Panc1 (cell line): Measurements from ENCODE around the gene LRRC10B. TPM values are rescaled to one million over a fixed set of nuclear protein-coding genes. Genes with fewer than 3 reads are reported as not detected.

Experiments used
- ATAC-seq: fragments of 200-7000 bp; cut with Tn5 transposase; 2 replicates; pipeline ENCODE4 v1.9.1; 2020; ENCODE audit warnings: mild to moderate bottlenecking, moderate library complexity
- BruUV-seq: library from RNA; stranded (reverse); fragments of 400-500 nt; replicated peaks from 2 replicates; lab custom pipeline; 2021; lab: Mats Ljungman, UMichigan
- CTCF ChIA-PET: fragments of 300-600 bp; sonication (Branson Sonifier 250); formaldehyde crosslinking; loops from one replicate; lab custom pipeline; 2022; ENCODE audit warnings: antibody characterized with exemption; lab: Charles Lee
- POLR2A ChIA-PET: fragments of 300-600 bp; sonication (Branson Sonifier 250); formaldehyde crosslinking; loops from one replicate; lab custom pipeline; 2022; ENCODE audit warnings: antibody characterized with exemption; lab: Charles Lee
- DNase-seq: peaks from one replicate; pipeline ENCODE4 v3.0.0-alpha.2; 2010; ENCODE audit warnings: low read depth, low spot score
- H3K27ac ChIP-seq: 2 replicates; pipeline ENCODE4 v1.5.1; 2011; ENCODE audit warnings: mild to moderate bottlenecking, low read length, inconsistent platforms
- H3K27me3 ChIP-seq: fragments of 200-500 bp; sonication (Bioruptor generic); 2 replicates; pipeline ENCODE4 v1.6.0; 2014; ENCODE audit warnings: low read length, inconsistent platforms; ENCODE audit not compliant: control insufficient read depth, insufficient read depth
- H3K36me3 ChIP-seq: fragments of 200-500 bp; sonication (Bioruptor generic); 2 replicates; pipeline ENCODE4 v1.5.1; 2014; ENCODE audit warnings: inconsistent platforms, mild to moderate bottlenecking, low read length, moderate library complexity; ENCODE audit not compliant: control insufficient read depth, insufficient read depth
- H3K4me1 ChIP-seq: 2 replicates; pipeline ENCODE4 v1.5.1; 2011; ENCODE audit warnings: inconsistent platforms, mild to moderate bottlenecking, low read length, moderate library complexity; ENCODE audit not compliant: control insufficient read depth, insufficient read depth
- H3K4me3 ChIP-seq, 2 experiments: 2 replicates each; pipeline ENCODE4 v1.5.1; 2011 to 2012; ENCODE audit warnings: low read depth in 2 of 2, low read length in 2 of 2, mild to moderate bottlenecking in 2 of 2, inconsistent platforms in 1 of 2, moderate library complexity in 1 of 2
- H3K9me3 ChIP-seq: fragments of 200-500 bp; sonication (Bioruptor generic); 2 replicates; pipeline ENCODE4 v1.5.1; 2014; ENCODE audit warnings: low read depth, mild to moderate bottlenecking, inconsistent platforms, low read length, moderate library complexity; ENCODE audit not compliant: control insufficient read depth, insufficient read depth
- POLR2AphosphoS5 ChIP-seq: IDR thresholded peaks from 2 replicates; pipeline ENCODE4 v1.6.1; 2012; ENCODE audit warnings: mild to moderate bottlenecking, low read depth, low read length, moderate library complexity
- SIN3A ChIP-seq: IDR thresholded peaks from 2 replicates; pipeline ENCODE4 v1.6.1; 2012; ENCODE audit warnings: low read depth, mild to moderate bottlenecking, low read length, moderate library complexity, borderline replicate concordance; ENCODE audit not compliant: insufficient read depth
- TCF7L2 ChIP-seq: IDR thresholded peaks from 2 replicates; pipeline ENCODE4 v1.6.1; 2011; ENCODE audit warnings: mild to moderate bottlenecking, low read depth, low read length, inconsistent platforms
- in situ Hi-C: cut with HindIII; loops from 2 replicates; pipeline ENCODE4 v1.10.0; 2016; ENCODE audit warnings: low sequenced_read_pairs, low pct_unique_long_range_greater_than_20kb
- intact Hi-C: fragments of 100-400 bp; cut with micrococcal nuclease; formaldehyde crosslinking; loops from one replicate; pipeline ENCODE4 v1.10.0; 2022; ENCODE audit not compliant: unreplicated experiment
- total RNA-seq: library from RNA; stranded (reverse); gene quantifications from one replicate; pipeline ENCODE4 v1.2.1, GENCODE V29; 2021; ENCODE audit not compliant: unreplicated experiment
- TF ChIP-seq, protein P1 (sequence below), 2 experiments: IDR thresholded peaks; 2 replicates each; pipeline ENCODE4 v1.6.1; 2011 to 2012; ENCODE audit warnings: low read depth in 2 of 2, control low read depth in 1 of 2, low read length in 1 of 2, mild to moderate bottlenecking in 1 of 2, moderate library complexity in 1 of 2; ENCODE audit not compliant: insufficient read depth in 1 of 2
- TF ChIP-seq, protein P2 (sequence below): fragments of 450-650 bp; IDR thresholded peaks from 2 replicates; pipeline ENCODE4 v1.5.1; 2017; ENCODE audit warnings: mild to moderate bottlenecking

Gene LRRC10B
- total RNA-seq, 1 experiment from 2014 or later, result 0.23 TPM

DNA sequence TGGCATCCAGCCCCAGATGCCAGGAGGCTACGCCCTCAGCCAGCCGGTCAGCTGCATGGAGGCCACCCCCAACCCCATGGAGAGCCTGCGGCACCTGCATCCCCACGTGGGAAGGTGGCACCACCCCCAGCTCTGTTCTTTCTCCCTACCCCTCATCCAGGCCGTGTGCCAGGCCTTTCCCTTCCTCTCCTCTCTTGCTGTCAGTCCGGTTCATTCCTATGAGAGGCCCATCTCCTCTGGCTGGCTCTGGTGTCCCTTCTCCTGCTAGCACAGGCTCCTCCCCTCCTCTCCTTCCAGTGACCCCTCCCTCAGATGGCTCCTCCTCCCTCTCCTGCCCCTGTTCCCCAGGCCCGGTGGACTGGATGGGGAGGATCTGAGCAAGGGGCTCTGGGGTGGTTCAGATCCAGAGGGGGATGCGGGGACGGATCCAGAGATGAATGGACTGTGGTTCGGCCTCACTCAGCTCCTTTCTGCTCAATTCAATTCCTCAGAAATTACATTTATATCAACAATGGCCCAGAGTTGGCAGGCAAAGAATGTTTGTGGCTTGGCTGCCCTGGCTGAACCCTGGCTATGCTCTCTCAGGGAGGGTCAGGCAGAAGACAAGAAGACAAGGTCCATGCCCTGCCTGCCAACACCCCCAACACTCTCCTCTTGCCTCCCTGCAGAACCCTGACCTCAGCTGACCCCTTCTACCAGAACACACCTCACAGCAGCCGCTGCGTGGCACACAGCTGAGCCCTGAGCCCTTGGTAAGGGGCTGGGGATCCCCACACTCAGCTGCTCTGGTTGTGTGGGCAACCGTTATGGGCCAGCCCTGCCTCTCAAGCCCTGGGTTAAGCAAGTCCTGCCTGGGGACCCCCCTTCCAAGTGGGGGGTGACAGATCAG is 18.5 kb upstream of the LRRC10B start:
- Histone ChIP-seq H3K36me3 (no peaks in the 10 kb centered on the region), H3K4me3 (no peak overlapping the region), H3K27me3 (no peaks in the 10 kb centered on the region), H3K27ac (no peak overlapping the region; the same call in 1 of the 2 replicates), H3K4me1 (peaks cover 23% of the 10 kb centered on the region), H3K9me3 (no peaks in the 10 kb centered on the region)
- DNase-seq (no peak), ATAC-seq (peak; percentile 47)
- POLR2A ChIA-PET, result no interaction called here
- BruUV-seq, result no TSS peak
- intact Hi-C loops, result no loop called here
- TF ChIP-seq TCF7L2 (no peak), POLR2AphosphoS5 (no peak), SIN3A (no peak)
- TF ChIP-seq, protein P1, sequence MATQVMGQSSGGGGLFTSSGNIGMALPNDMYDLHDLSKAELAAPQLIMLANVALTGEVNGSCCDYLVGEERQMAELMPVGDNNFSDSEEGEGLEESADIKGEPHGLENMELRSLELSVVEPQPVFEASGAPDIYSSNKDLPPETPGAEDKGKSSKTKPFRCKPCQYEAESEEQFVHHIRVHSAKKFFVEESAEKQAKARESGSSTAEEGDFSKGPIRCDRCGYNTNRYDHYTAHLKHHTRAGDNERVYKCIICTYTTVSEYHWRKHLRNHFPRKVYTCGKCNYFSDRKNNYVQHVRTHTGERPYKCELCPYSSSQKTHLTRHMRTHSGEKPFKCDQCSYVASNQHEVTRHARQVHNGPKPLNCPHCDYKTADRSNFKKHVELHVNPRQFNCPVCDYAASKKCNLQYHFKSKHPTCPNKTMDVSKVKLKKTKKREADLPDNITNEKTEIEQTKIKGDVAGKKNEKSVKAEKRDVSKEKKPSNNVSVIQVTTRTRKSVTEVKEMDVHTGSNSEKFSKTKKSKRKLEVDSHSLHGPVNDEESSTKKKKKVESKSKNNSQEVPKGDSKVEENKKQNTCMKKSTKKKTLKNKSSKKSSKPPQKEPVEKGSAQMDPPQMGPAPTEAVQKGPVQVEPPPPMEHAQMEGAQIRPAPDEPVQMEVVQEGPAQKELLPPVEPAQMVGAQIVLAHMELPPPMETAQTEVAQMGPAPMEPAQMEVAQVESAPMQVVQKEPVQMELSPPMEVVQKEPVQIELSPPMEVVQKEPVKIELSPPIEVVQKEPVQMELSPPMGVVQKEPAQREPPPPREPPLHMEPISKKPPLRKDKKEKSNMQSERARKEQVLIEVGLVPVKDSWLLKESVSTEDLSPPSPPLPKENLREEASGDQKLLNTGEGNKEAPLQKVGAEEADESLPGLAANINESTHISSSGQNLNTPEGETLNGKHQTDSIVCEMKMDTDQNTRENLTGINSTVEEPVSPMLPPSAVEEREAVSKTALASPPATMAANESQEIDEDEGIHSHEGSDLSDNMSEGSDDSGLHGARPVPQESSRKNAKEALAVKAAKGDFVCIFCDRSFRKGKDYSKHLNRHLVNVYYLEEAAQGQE (IDR thresholded peaks at IDR 0.05; ENCODE audit: insufficient read depth in 1 of 2, low read depth in 2 of 2, low read length in 1 of 2), result no peak
- TF ChIP-seq, protein P2, sequence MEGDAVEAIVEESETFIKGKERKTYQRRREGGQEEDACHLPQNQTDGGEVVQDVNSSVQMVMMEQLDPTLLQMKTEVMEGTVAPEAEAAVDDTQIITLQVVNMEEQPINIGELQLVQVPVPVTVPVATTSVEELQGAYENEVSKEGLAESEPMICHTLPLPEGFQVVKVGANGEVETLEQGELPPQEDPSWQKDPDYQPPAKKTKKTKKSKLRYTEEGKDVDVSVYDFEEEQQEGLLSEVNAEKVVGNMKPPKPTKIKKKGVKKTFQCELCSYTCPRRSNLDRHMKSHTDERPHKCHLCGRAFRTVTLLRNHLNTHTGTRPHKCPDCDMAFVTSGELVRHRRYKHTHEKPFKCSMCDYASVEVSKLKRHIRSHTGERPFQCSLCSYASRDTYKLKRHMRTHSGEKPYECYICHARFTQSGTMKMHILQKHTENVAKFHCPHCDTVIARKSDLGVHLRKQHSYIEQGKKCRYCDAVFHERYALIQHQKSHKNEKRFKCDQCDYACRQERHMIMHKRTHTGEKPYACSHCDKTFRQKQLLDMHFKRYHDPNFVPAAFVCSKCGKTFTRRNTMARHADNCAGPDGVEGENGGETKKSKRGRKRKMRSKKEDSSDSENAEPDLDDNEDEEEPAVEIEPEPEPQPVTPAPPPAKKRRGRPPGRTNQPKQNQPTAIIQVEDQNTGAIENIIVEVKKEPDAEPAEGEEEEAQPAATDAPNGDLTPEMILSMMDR, result no peak
- CTCF ChIA-PET, result interaction anchor here (1.0 to 1.2 kb wide), 2 partner anchors 55 to 148 kb away, joined by 4 to 14 read pairs; no protein-coding TSS in a partner anchor
- in situ Hi-C loops, result no loop called here

DNA sequence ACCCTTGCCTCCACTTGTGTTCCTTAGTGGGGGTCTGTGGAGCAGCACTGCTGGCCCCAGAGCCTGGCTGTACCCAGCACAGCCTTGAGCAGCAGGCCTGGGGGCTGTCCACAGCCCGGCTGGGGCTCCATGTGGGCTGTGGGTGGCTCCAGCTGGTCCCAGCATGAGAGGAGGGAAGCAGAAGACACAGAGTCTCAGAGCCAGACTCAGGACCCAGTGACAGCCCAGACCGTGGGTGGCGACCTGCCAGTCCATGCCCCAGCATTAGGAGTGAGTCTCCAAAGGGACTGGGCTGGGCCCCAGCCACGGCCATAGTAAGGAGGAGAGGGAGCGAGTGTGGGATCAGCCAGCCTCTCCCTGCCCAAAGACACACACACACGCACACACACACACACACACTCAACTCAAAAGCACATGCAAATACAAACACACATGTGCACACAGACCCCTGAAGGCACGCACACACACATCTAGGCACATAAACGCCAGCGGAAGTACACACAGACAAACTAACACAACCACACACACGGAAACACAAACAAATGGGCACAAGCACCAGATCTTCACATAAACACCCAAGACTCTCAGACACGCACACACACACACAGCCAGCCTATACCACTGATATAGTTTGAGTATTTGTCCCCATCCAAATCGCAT is 16.7 kb upstream of the LRRC10B start:
- Histone ChIP-seq H3K4me1 (peaks cover 23% of the 10 kb centered on the region), H3K27me3 (no peaks in the 10 kb centered on the region), H3K9me3 (no peaks in the 10 kb centered on the region), H3K4me3 (no peak overlapping the region), H3K36me3 (no peaks in the 10 kb centered on the region), H3K27ac (no peak overlapping the region)
- no TSS peak for BruUV-seq
- POLR2A ChIA-PET, result no interaction called here
- intact Hi-C loops (no loop called here), in situ Hi-C loops (no loop called here)
- ATAC-seq (no peak), DNase-seq (no peak)
- TF ChIP-seq SIN3A (no peak), POLR2AphosphoS5 (no peak), TCF7L2 (no peak)
- TF ChIP-seq, protein P1 (IDR thresholded peaks at IDR 0.05; ENCODE audit: insufficient read depth in 1 of 2, low read depth in 2 of 2, low read length in 1 of 2), result no peak
- TF ChIP-seq, protein P2, result no peak
- CTCF ChIA-PET, result no interaction called here
